Measurements from ENCODE around the gene MVB12A. TPM values are rescaled to one million over a fixed set of nuclear protein-coding genes. Genes with fewer than 3 reads are reported as not detected.

The MVB12A gene
- total and polyA plus RNA-seq, 9 of the 15 experiments (the other 6 are each of a cell fraction or from before 2014, with no cell fraction given) = 1.2 to 46.2 (median 22.4) TPM

GRCh38 chr19:17429641-17430113 is 9.8 kb downstream of the MVB12A start:
- Histone ChIP-seq H4K20me1 (replicated peaks; ENCODE audit: control insufficient read depth, insufficient read depth, low read length) (no peaks in the 10 kb centered on the region; the same call in 1 of the 2 replicates), H3K27ac (ENCODE audit: extremely low read depth, low read depth, low read length) (no peak overlapping the region), H3K79me2 (ENCODE audit: control insufficient read depth, insufficient read depth, low read length) (no peaks in the 10 kb centered on the region), H3K36me3 (ENCODE audit: control insufficient read depth, insufficient read depth, low read length) (no peaks in the 10 kb centered on the region), H3K9me3 (replicated peaks; ENCODE audit: control insufficient read depth, insufficient read depth, low read depth, low read length) (no peaks in the 10 kb centered on the region), H3K9ac (ENCODE audit: insufficient read depth in 1 of 2, low read depth in 2 of 2, low read length in 2 of 2) (peak overlapping the region in 1 of 2 experiments; percentile 71; a peak in 1 of 4 replicates), H3K4me1 (replicated peaks in 1 of 2; ENCODE audit: control insufficient read depth in 2 of 2, insufficient read depth in 2 of 2, low read length in 2 of 2) (peaks cover 3 to 12% of the 10 kb centered on the region in 2 experiments; a peak in 3 of 5 replicates), H3K27me3 (ENCODE audit: control insufficient read depth in 2 of 2, insufficient read depth in 2 of 2, low read length in 2 of 2) (no peaks in the 10 kb centered on the region), H3K4me3 (no peak overlapping the region), H2AFZ (ENCODE audit: low read depth, low read length) (no peak overlapping the region), H3K9me1 (ENCODE audit: control insufficient read depth, insufficient read depth, low read length) (no peaks in the 10 kb centered on the region), H3K4me2 (ENCODE audit: insufficient read depth, low read length) (no peak overlapping the region)
- ChIA-PET POLR2A (interaction anchor here (0.6 to 0.9 kb wide), 3 partner anchors 10 to 17 kb away, joined by 3 to 5 read pairs (median 4); no protein-coding TSS in a partner anchor), CTCF (ENCODE audit: low intra/inter-chr PET ratio) (no interaction called here)
- FAIRE-seq (peak; percentile 56), DNase-seq (ENCODE audit: extremely low read depth in 1 of 4, low spot score in 3 of 4) (peak in 1 of 4 experiments; percentile 16), ATAC-seq (no peak)
- intact Hi-C loops (cut with micrococcal nuclease) = no loop called here
- BruUV-seq (replicated peaks) = no TSS peak
- no peak for TF ChIP-seq MTA2 (IDR thresholded peaks at IDR 0.05; ENCODE audit: low read depth)
- no peak for TF ChIP-seq ZNF449 (CRISPR knock-in tag; IDR thresholded peaks at IDR 0.05)
- TF ChIP-seq ZNF146 (CRISPR knock-in tag; IDR thresholded peaks at IDR 0.05; ENCODE audit: unreplicated experiment) = no peak
- TF ChIP-seq GTF2F1 (IDR thresholded peaks at IDR 0.05; ENCODE audit: low read depth, low read length) = no peak
- TF ChIP-seq SOX6 (IDR thresholded peaks at IDR 0.05) = no peak
- TF ChIP-seq NCOA2 (IDR thresholded peaks at IDR 0.05; ENCODE audit: partially characterized antibody in 2 of 2) = no peak
- TF ChIP-seq ZNF609 (CRISPR knock-in tag; IDR thresholded peaks at IDR 0.05; ENCODE audit: borderline replicate concordance) = no peak
- TF ChIP-seq CGGBP1 (CRISPR knock-in tag; IDR thresholded peaks at IDR 0.05) = no peak
- no peak for TF ChIP-seq HES1 (IDR thresholded peaks at IDR 0.05; ENCODE audit: low read depth)
- no peak for TF ChIP-seq RNF2 (IDR thresholded peaks at IDR 0.05)
- TF ChIP-seq ZNF561 (CRISPR knock-in tag; conservative IDR thresholded peaks at IDR 0.05) = no peak
- no peak for TF ChIP-seq RBM17 (IDR thresholded peaks at IDR 0.05; ENCODE audit: borderline replicate concordance, low read depth, low read length)
- no peak for TF ChIP-seq FOS (IDR thresholded peaks at IDR 0.05; ENCODE audit: extremely low read depth, insufficient read length)
- TF ChIP-seq ZBTB7A (IDR thresholded peaks at IDR 0.05; ENCODE audit: borderline replicate concordance, control insufficient read depth, low read depth, low read length) = no peak
- TF ChIP-seq SMAD4 (CRISPR knock-in tag; conservative IDR thresholded peaks at IDR 0.05) = no peak
- TF ChIP-seq DACH1 (IDR thresholded peaks at IDR 0.05; ENCODE audit: partially characterized antibody) = no peak
- no peak for TF ChIP-seq CEBPB (tag; IDR thresholded peaks at IDR 0.05)
- in situ Hi-C loops (cut with MboI) = no loop called here
- 21% methylated on average over 17 of the region's 17 CpGs for WGBS (ENCODE audit: insufficient coverage, low coverage, missing lambda C conversion rate)
